ENCODE data around the gene ZBTB33.

DNA sequence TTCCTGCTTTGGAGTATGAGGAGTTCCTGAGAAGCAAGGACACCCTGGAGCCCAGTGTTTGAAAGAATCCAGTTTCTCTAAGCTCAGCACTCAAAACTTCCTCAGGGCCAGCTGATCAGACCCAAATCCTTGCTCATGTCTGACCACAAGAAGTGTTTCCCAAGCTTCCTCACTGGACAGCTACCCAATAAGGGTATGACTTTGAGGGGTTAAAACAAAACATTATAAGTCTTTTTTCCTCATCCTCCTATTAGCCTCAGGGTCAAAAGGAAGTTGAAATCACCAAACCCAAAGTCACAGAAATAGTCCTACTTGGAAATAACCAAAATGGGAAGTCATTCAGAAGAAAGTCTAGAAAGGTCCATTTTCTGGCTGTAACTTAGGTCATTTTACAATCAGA lies 13.7 kb downstream of the ZBTB33 start:
- TF ChIP-seq, protein P1, sequence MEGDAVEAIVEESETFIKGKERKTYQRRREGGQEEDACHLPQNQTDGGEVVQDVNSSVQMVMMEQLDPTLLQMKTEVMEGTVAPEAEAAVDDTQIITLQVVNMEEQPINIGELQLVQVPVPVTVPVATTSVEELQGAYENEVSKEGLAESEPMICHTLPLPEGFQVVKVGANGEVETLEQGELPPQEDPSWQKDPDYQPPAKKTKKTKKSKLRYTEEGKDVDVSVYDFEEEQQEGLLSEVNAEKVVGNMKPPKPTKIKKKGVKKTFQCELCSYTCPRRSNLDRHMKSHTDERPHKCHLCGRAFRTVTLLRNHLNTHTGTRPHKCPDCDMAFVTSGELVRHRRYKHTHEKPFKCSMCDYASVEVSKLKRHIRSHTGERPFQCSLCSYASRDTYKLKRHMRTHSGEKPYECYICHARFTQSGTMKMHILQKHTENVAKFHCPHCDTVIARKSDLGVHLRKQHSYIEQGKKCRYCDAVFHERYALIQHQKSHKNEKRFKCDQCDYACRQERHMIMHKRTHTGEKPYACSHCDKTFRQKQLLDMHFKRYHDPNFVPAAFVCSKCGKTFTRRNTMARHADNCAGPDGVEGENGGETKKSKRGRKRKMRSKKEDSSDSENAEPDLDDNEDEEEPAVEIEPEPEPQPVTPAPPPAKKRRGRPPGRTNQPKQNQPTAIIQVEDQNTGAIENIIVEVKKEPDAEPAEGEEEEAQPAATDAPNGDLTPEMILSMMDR (IDR thresholded peaks at IDR 0.05): no peak
- TF ChIP-seq EZH2 (IDR thresholded peaks at IDR 0.05): no peak
- no peak for TF ChIP-seq EZH2phosphoT487 (IDR thresholded peaks at IDR 0.05)
